SIG-M5 treated with dmso at 0.1 percent for 504 hours (cell line): ENCODE measurements around the gene EP400.

Experiments used
- DNase-seq: peaks from one replicate; lab custom pipeline; 2025; ENCODE audit not compliant: unreplicated experiment; lab: John Stamatoyannopoulos, UW

Gene EP400

GRCh38 chr12:131927110-131928079, 22.3 kb upstream of the EP400 start:
- DNase-seq = no peak

- DNase-seq = no peak
Observed at GRCh38 chr12:131928080-131928710, 21.5 kb upstream of the EP400 start.

GRCh38 chr12:131928711-131929580, 20.8 kb upstream of the EP400 start, which contains the start of gene PUS1:
Gene PUS1, plus strand, starts transcription at chr12:131929276. Its CDS starts 447 bp downstream, at chr12:131929723.
- DNase-seq = peak; percentile 93

- peak; percentile 37 for DNase-seq
Observed at GRCh38 chr12:131929581-131930456, 19.9 kb upstream of the EP400 start.

GRCh38 chr12:131930510-131930909, 19.2 kb upstream of the EP400 start:
- DNase-seq = no peak

- DNase-seq = no peak
Observed at GRCh38 chr12:131933387-131933786, 16.4 kb upstream of the EP400 start.

GRCh38 chr12:131934535-131934934, 15.2 kb upstream of the EP400 start:
- DNase-seq = no peak

GRCh38 chr12:131938082-131938481, 11.7 kb upstream of the EP400 start:
- DNase-seq = no peak

- DNase-seq = no peak
Observed at GRCh38 chr12:131939007-131939406, 10.7 kb upstream of the EP400 start.

- no peak for DNase-seq
Observed at GRCh38 chr12:131940141-131940547, 9.6 kb upstream of the EP400 start.

- DNase-seq = no peak
Observed at GRCh38 chr12:131941116-131941986, 8.4 kb upstream of the EP400 start.

- no peak for DNase-seq
Observed at GRCh38 chr12:131941987-131942341, 7.8 kb upstream of the EP400 start.

GRCh38 chr12:131942671-131943070, 7.1 kb upstream of the EP400 start:
- DNase-seq = no peak

GRCh38 chr12:131943389-131943788, 6.4 kb upstream of the EP400 start:
- DNase-seq = no peak

GRCh38 chr12:131943876-131944275, 5.9 kb upstream of the EP400 start:
- DNase-seq = no peak

- DNase-seq = no peak
Observed at GRCh38 chr12:131944601-131945251, 5.0 kb upstream of the EP400 start.

- no peak for DNase-seq
Observed at GRCh38 chr12:131946757-131947156, 3.0 kb upstream of the EP400 start.

- no peak for DNase-seq
Observed at GRCh38 chr12:131947482-131948027, 2.2 kb upstream of the EP400 start.
